ENCODE results near the gene PRKCA.

DNA sequence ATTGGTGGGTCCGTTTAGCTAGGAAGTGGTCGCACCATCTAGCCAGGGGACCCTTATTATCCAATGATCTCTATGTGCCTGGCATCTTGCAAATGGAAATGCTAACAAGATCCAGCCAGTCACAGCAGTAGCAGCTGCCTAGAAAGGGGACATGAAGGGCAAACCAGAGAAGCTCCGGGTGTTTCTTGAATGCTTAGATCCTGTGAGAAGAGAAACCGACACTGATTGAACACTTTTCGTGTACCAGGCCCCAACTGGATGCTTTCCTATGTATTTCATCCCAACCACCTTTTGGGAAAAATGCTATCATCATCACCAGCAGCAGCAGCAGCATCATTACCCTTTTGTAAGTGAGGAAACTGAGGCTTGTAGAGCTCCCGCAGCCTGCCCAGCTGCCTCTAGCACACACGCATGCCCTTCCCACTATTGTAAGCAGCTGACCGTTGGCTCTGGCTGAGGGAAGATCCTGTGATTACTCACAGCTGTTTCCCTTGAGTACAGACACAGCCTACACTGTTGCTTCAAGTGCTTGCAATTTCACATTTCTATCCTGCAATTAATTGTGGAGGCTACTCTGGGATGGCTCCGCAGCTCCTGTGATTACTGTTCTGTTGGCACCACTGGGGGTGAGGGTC is 351.8 kb downstream of the PRKCA start:
- no peak for TF ChIP-seq POLR2A (IDR thresholded peaks at IDR 0.05)
- TF ChIP-seq, protein P1, sequence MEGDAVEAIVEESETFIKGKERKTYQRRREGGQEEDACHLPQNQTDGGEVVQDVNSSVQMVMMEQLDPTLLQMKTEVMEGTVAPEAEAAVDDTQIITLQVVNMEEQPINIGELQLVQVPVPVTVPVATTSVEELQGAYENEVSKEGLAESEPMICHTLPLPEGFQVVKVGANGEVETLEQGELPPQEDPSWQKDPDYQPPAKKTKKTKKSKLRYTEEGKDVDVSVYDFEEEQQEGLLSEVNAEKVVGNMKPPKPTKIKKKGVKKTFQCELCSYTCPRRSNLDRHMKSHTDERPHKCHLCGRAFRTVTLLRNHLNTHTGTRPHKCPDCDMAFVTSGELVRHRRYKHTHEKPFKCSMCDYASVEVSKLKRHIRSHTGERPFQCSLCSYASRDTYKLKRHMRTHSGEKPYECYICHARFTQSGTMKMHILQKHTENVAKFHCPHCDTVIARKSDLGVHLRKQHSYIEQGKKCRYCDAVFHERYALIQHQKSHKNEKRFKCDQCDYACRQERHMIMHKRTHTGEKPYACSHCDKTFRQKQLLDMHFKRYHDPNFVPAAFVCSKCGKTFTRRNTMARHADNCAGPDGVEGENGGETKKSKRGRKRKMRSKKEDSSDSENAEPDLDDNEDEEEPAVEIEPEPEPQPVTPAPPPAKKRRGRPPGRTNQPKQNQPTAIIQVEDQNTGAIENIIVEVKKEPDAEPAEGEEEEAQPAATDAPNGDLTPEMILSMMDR (IDR thresholded peaks at IDR 0.05) = no peak

Measured in gastroesophageal sphincter (tissue), 3 donors.